H9 (cell line): ENCODE results near the gene ZNF831. TPM values are rescaled to one million over a fixed set of nuclear protein-coding genes. Genes with fewer than 3 reads are reported as not detected.

Experiments used
- DNase-seq: peaks from one replicate; pipeline ENCODE4 v3.0.0-alpha.2; 2017
- H2AFZ ChIP-seq: one replicate; pipeline ENCODE4 v1.6.1; 2013; ENCODE audit warnings: mild to moderate bottlenecking, low read length, control low read depth, moderate library complexity
- H2AK5ac ChIP-seq: 2 replicates; pipeline ENCODE4 v1.6.1; 2013; ENCODE audit warnings: low read length, control low read depth, mixed read lengths; ENCODE audit not compliant: insufficient read length
- H2BK120ac ChIP-seq: one replicate; pipeline ENCODE4 v1.6.1; 2013; ENCODE audit warnings: low read depth, mild to moderate bottlenecking, low read length, control low read depth, inconsistent platforms; ENCODE audit not compliant: poor library complexity, severe bottlenecking
- H2BK12ac ChIP-seq: 2 replicates; pipeline ENCODE4 v1.6.1; 2013; ENCODE audit warnings: low read length, control low read depth, mixed read lengths, low read depth; ENCODE audit not compliant: insufficient read length
- H2BK15ac ChIP-seq: 2 replicates; pipeline ENCODE4 v1.6.1; 2013; ENCODE audit warnings: low read depth, low read length, control low read depth
- H2BK20ac ChIP-seq: one replicate; pipeline ENCODE4 v1.6.1; 2013; ENCODE audit warnings: low read depth, mild to moderate bottlenecking, low read length, control low read depth, inconsistent platforms; ENCODE audit not compliant: poor library complexity, severe bottlenecking
- H2BK5ac ChIP-seq: 2 replicates; pipeline ENCODE4 v1.6.1; 2013; ENCODE audit warnings: low read length, control low read depth, mixed read lengths; ENCODE audit not compliant: insufficient read length
- H3K14ac ChIP-seq: 2 replicates; pipeline ENCODE4 v1.6.1; 2013; ENCODE audit warnings: low read length, control low read depth; ENCODE audit not compliant: insufficient read depth
- H3K18ac ChIP-seq: 2 replicates; pipeline ENCODE4 v1.6.1; 2013; ENCODE audit warnings: low read depth, mild to moderate bottlenecking, mixed read lengths, low read length, control low read depth; ENCODE audit not compliant: insufficient read length
- H3K23ac ChIP-seq: 2 replicates; pipeline ENCODE4 v1.6.1; 2013; ENCODE audit warnings: low read length, control low read depth, mixed read lengths, low read depth; ENCODE audit not compliant: insufficient read length
- H3K23me2 ChIP-seq: 2 replicates; pipeline ENCODE4 v1.6.1; 2013; ENCODE audit warnings: low read depth, mild to moderate bottlenecking, mixed read lengths, low read length, control low read depth; ENCODE audit not compliant: insufficient read length, poor library complexity, severe bottlenecking
- H3K27ac ChIP-seq: 2 replicates; pipeline ENCODE4 v1.5.1; 2013; ENCODE audit warnings: low read length, control low read depth, mixed read lengths, low read depth; ENCODE audit not compliant: insufficient read length
- H3K27me3 ChIP-seq: 2 replicates; pipeline ENCODE4 v1.6.1; 2013; ENCODE audit warnings: low read length, control low read depth, inconsistent platforms; ENCODE audit not compliant: insufficient read depth
- H3K4ac ChIP-seq: 2 replicates; pipeline ENCODE4 v1.6.1; 2013; ENCODE audit warnings: low read depth, mild to moderate bottlenecking, control low read depth, inconsistent platforms, low read length, moderate library complexity
- H3K4me1 ChIP-seq: 2 replicates; pipeline ENCODE4 v1.6.1; 2013; ENCODE audit warnings: low read length, control low read depth, inconsistent platforms; ENCODE audit not compliant: insufficient read depth
- H3K4me2 ChIP-seq: 2 replicates; pipeline ENCODE4 v1.6.1; 2013; ENCODE audit warnings: low read length, control low read depth, mixed read lengths; ENCODE audit not compliant: insufficient read length, insufficient read depth
- H3K56ac ChIP-seq: 2 replicates; pipeline ENCODE4 v1.6.1; 2013; ENCODE audit warnings: low read depth, mild to moderate bottlenecking, mixed read lengths, low read length, control low read depth; ENCODE audit not compliant: insufficient read length
- H3K79me1 ChIP-seq: 2 replicates; pipeline ENCODE4 v1.6.1; 2013; ENCODE audit warnings: low read depth, mild to moderate bottlenecking, moderate library complexity, low read length, control low read depth, inconsistent platforms; ENCODE audit not compliant: insufficient read depth, poor library complexity, severe bottlenecking
- H3K79me2 ChIP-seq: 2 replicates; pipeline ENCODE4 v1.6.1; 2013; ENCODE audit warnings: low read length, control low read depth, inconsistent platforms; ENCODE audit not compliant: insufficient read depth
- H3K9ac ChIP-seq: 2 replicates; pipeline ENCODE4 v1.6.1; 2013; ENCODE audit warnings: low read length, control low read depth, mixed read lengths; ENCODE audit not compliant: insufficient read length; ENCODE audit errors: extremely low read depth
- H3K9me3 ChIP-seq: one replicate; pipeline ENCODE4 v1.6.1; 2013; ENCODE audit warnings: low read depth, low read length, inconsistent platforms; ENCODE audit not compliant: control insufficient read depth
- H3T11ph ChIP-seq: one replicate; pipeline ENCODE4 v1.6.1; 2013; ENCODE audit warnings: mild to moderate bottlenecking, low read length, control low read depth, inconsistent platforms
- H4K20me1 ChIP-seq: one replicate; pipeline ENCODE4 v1.6.1; 2013; ENCODE audit not compliant: control insufficient read depth, insufficient read length, insufficient read depth
- H4K5ac ChIP-seq: 2 replicates; pipeline ENCODE4 v1.6.1; 2013; ENCODE audit warnings: low read depth, mild to moderate bottlenecking, mixed read lengths, low read length, control low read depth; ENCODE audit not compliant: insufficient read length
- H4K8ac ChIP-seq: replicated peaks from 2 replicates; pipeline ENCODE4 v1.6.1; 2013; ENCODE audit warnings: low read length, control low read depth, mixed read lengths, low read depth; ENCODE audit not compliant: insufficient read length
- H4K91ac ChIP-seq: 2 replicates; pipeline ENCODE4 v1.6.1; 2013; ENCODE audit warnings: low read depth, mild to moderate bottlenecking, moderate library complexity, mixed read lengths, low read length, control low read depth; ENCODE audit not compliant: insufficient read length
- H3K27ac Mint-ChIP-seq, 3 experiments: 2 replicates in 2 of 3; 3 replicates in 1 of 3; pipeline ENCODE4 v1.8.0; 2020 to 2021; ENCODE audit warnings: mixed read lengths in 3 of 3, mild to moderate bottlenecking in 1 of 3, moderate library complexity in 1 of 3
- H3K27me3 Mint-ChIP-seq: 2 replicates; pipeline ENCODE4 v1.8.0; 2021; ENCODE audit warnings: low read depth, mild to moderate bottlenecking, moderate library complexity, mixed read lengths
- H3K36me3 Mint-ChIP-seq, 3 experiments: 2 replicates in 2 of 3; 3 replicates in 1 of 3; pipeline ENCODE4 v1.8.0; 2020 to 2021; ENCODE audit warnings: low read depth in 3 of 3, mixed read lengths in 3 of 3; ENCODE audit not compliant: insufficient read depth in 1 of 3
- H3K4me1 Mint-ChIP-seq, 2 experiments: 2 replicates each; pipeline ENCODE4 v1.8.0; 2020; ENCODE audit warnings: mixed read lengths in 2 of 2
- H3K4me3 Mint-ChIP-seq, 2 experiments: 2 replicates in 1 of 2; 3 replicates in 1 of 2; pipeline ENCODE4 v1.8.0; 2020 to 2021; ENCODE audit warnings: mild to moderate bottlenecking in 2 of 2, mixed read lengths in 2 of 2, moderate library complexity in 1 of 2
- H3K9me3 Mint-ChIP-seq, 2 experiments: 2 replicates in 1 of 2; 3 replicates in 1 of 2; pipeline ENCODE4 v1.8.0; 2020; ENCODE audit warnings: mild to moderate bottlenecking in 2 of 2, mixed read lengths in 2 of 2, moderate library complexity in 1 of 2
- CTCF ChIP-seq: fragments of 200-600 bp; sonication (generic); conservative IDR thresholded peaks from 3 replicates; pipeline ENCODE4 v1.8.0; 2021; ENCODE audit warnings: antibody characterized with exemption, mild to moderate bottlenecking
- WGBS: extraction: QIAGEN DNeasy Blood & Tissue Kit; methylation state at CpG from one replicate; pipeline ENCODE4 v1.1.7; 2013; ENCODE audit warnings: missing lambda C conversion rate, low lambda C conversion rate, mixed read lengths; ENCODE audit not compliant: insufficient read length; ENCODE audit errors: extremely low coverage; 5-methylcytosine and 5-hydroxymethylcytosine counted together
- total RNA-seq: library from RNA; stranded (reverse); gene quantifications from 2 replicates; pipeline ENCODE4 v1.2.1, GENCODE V29; 2021

Gene ZNF831
- total RNA-seq, 1 experiment from 2014 or later, result not detected

GRCh38 chr20:59117526-59117925 is 46.1 kb upstream of the ZNF831 start:
- Histone ChIP-seq H3K4me2 (no peak overlapping the region), H3K14ac (no peak overlapping the region), H3K27me3 (no peaks in the 10 kb centered on the region), H2BK5ac (no peak overlapping the region), H2BK15ac (no peak overlapping the region), H3K23me2 (no peaks in the 10 kb centered on the region), H2AFZ (no peak overlapping the region), H3K79me2 (0 out of 2 replicates have a peak, but pooled peaks cover 3% of the 10 kb centered on the region), H3K27ac (no peak overlapping the region), H3K23ac (no peak overlapping the region), H3K9me3 (no peaks in the 10 kb centered on the region), H2BK12ac (no peak overlapping the region), H3K56ac (no peak overlapping the region), H3T11ph (no peak overlapping the region), H4K20me1 (no peaks in the 10 kb centered on the region), H3K79me1 (no peaks in the 10 kb centered on the region), H2BK120ac (no peak overlapping the region), H4K91ac (no peak overlapping the region), H3K18ac (no peak overlapping the region), H2AK5ac (no peak overlapping the region), H3K4me1 (peaks cover 5% of the 10 kb centered on the region), H4K5ac (no peak overlapping the region), H3K9ac (no peak overlapping the region), H2BK20ac (no peak overlapping the region), H4K8ac (no peak overlapping the region), H3K4ac (no peak overlapping the region)
- Mint-ChIP-seq H3K36me3 (peaks cover 4 to 12% (median 8%) of the 10 kb centered on the region in 3 experiments; a peak in 5 of 7 replicates), H3K9me3 (peaks cover 15 to 16% of the 10 kb centered on the region in 2 experiments), H3K27me3 (peaks cover 4% of the 10 kb centered on the region), H3K4me1 (peaks cover 11 to 21% of the 10 kb centered on the region in 2 experiments), H3K4me3 (no peak overlapping the region), H3K27ac (no peak overlapping the region)
- no peak for TF ChIP-seq CTCF
- no peak for DNase-seq
- WGBS, result no CpG with 5 or more reads among the region's 3 CpGs
